ENCODE data around the gene SPOCK1.

SPOCK1 gene

DNA sequence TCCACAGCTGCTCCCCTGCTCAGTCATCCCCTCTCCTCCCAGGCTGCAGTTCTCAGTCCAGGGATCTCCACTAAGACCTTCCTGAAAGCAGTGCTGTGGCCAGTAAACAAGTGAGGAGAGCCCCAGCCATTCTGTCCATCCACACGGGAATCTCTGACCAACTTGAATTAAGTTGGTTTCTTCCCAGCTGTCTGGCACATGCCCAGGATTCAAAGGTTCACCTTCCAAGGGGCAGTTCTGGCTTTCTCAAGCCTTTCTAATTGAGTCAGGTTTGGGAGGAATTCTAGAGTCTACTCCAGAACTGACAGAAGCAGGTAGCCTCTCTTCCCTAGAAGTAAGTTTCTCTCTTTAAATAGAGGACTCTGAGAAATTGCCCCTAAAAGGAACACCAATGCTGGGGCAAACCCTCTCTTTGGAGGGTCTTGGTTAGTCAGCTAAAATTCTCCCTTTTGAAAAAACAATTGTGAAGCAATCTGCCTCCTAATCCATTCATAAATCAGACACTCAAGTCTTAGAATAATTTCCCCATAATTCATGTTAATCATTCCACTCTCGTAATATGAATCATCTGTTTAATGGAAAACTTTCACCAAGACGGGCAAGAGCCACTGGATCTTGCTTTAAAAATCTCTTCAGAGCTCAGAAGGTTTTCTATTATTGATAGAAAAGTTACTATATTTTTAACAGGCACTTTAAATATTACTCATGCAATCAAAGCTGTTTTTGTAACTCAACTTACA lies 133.8 kb downstream of the SPOCK1 start:
- TF ChIP-seq, protein P1, sequence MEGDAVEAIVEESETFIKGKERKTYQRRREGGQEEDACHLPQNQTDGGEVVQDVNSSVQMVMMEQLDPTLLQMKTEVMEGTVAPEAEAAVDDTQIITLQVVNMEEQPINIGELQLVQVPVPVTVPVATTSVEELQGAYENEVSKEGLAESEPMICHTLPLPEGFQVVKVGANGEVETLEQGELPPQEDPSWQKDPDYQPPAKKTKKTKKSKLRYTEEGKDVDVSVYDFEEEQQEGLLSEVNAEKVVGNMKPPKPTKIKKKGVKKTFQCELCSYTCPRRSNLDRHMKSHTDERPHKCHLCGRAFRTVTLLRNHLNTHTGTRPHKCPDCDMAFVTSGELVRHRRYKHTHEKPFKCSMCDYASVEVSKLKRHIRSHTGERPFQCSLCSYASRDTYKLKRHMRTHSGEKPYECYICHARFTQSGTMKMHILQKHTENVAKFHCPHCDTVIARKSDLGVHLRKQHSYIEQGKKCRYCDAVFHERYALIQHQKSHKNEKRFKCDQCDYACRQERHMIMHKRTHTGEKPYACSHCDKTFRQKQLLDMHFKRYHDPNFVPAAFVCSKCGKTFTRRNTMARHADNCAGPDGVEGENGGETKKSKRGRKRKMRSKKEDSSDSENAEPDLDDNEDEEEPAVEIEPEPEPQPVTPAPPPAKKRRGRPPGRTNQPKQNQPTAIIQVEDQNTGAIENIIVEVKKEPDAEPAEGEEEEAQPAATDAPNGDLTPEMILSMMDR (IDR thresholded peaks at IDR 0.05; ENCODE audit: control insufficient read depth, insufficient read depth, low read depth, low read length, missing control alignments), result no peak
- no peak for DNase-seq (ENCODE audit: low read depth)
- H3K4me3 ChIP-seq (ENCODE audit: control insufficient read depth, low read depth, low read length), result no peak overlapping the region

DNA sequence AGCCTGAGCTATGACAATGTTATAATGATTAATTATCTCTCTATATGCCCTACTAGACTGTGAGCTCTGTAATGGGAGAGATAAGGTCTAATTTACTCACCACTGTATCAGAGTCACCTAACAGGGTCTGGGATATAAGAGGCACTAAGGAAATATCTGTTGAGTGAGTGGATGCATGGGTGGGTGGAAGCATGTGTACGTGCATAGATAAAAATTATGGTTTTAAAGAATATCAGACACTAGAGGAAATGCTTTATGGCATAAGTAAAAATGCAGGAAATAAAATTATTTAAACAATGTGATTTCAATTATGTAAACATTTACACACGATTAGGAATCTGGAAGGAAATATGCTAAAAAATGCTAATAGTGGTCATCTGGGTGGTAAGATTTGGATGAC lies 137.8 kb downstream of the SPOCK1 start:
- peak; percentile 47 for DNase-seq (ENCODE audit: low read depth)
- no peak overlapping the region for H3K4me3 ChIP-seq (ENCODE audit: control insufficient read depth, low read depth, low read length)
- TF ChIP-seq, protein P1 (IDR thresholded peaks at IDR 0.05; ENCODE audit: control insufficient read depth, insufficient read depth, low read depth, low read length, missing control alignments), result no peak

DNA sequence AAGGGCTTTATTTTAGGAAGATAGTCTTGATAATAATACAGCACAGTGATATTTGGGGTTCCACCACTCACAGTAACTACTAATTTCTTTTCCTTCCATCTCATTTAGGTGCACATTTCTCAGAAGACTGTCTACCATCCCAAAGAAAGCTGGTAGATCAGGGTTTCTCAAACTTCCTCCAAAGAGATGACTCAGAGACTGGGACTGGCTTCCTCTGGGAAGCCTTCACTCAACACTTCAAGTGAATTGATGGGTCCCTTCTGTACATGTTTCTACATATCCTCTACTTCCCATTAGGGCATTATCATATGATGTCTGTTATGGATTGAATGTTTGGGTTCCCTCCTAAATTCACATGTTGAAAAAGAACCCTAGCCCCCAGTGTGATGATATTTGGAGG lies 138.5 kb downstream of the SPOCK1 start:
- DNase-seq (ENCODE audit: low read depth), result no peak
- TF ChIP-seq, protein P1 (IDR thresholded peaks at IDR 0.05; ENCODE audit: control insufficient read depth, insufficient read depth, low read depth, low read length, missing control alignments), result no peak
- H3K4me3 ChIP-seq (ENCODE audit: control insufficient read depth, low read depth, low read length), result no peak overlapping the region

DNA sequence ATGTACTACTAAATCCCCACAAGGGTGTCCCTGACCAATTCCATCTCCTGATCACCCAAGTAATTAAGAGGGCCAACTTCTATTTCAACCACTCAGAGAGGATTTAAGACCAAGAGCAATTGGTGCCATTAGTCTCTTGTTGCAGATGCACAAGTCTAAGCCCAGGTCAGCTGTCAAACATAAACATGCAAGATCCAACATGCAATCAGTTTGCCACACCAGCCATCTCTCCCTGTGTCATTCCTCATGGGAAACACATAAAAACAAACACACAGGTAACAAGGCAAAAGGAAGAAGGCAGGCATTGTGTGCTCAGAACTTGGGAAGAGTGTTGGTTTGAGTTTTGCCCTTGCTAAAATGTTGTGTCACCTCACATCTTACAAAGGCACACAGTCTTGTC lies 139.2 kb downstream of the SPOCK1 start:
- no peak for DNase-seq (ENCODE audit: low read depth)
- TF ChIP-seq, protein P1 (IDR thresholded peaks at IDR 0.05; ENCODE audit: control insufficient read depth, insufficient read depth, low read depth, low read length, missing control alignments), result no peak
- H3K4me3 ChIP-seq (ENCODE audit: control insufficient read depth, low read depth, low read length), result no peak overlapping the region

DNA sequence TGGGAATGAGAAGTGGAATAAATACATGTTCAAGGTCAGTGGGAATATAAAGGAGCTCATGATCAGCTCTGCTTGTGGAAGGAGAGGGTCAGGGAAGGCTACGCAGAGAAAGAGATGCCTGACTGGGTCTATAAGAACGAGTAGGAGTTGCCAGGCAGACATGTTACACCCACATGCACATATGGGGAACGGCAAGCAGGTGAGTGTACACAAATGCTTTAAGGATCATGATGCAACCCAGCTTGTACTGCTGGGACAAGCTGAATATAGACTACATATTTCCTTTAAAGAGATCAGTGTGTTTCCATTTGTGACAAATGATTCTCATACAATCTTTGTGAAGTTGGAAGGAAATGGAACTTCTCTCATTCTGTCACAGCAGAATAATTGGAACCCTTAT lies 141.7 kb downstream of the SPOCK1 start:
- DNase-seq (ENCODE audit: low read depth), result no peak
- no peak overlapping the region for H3K4me3 ChIP-seq (ENCODE audit: control insufficient read depth, low read depth, low read length)
- TF ChIP-seq, protein P1 (IDR thresholded peaks at IDR 0.05; ENCODE audit: control insufficient read depth, insufficient read depth, low read depth, low read length, missing control alignments), result no peak

DNA sequence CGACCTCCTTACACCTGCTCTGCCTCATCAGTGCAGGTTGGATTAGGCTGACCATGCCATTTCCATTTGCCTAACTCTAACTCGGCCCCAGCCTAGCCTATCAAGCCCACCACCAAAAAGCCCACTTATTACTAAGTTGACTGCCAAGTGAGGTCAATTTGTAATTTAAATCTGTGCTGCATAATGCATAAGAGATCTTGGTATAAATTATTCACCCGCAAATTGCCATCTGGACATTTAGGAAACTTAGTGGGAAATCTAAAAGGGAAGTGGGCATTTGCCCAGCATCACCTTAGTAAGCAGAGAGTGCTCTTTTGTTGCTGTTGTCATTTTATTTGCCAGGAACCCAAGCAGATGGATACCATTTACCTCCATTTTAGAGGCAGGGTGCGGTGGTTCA lies 143.0 kb downstream of the SPOCK1 start:
- DNase-seq (ENCODE audit: low read depth), result no peak
- H3K4me3 ChIP-seq (ENCODE audit: control insufficient read depth, low read depth, low read length), result no peak overlapping the region
- TF ChIP-seq, protein P1 (IDR thresholded peaks at IDR 0.05; ENCODE audit: control insufficient read depth, insufficient read depth, low read depth, low read length, missing control alignments), result no peak
